IMR-90 (cell line): Measurements from ENCODE around the gene GKN2. TPM values are rescaled to one million over a fixed set of nuclear protein-coding genes. Genes with fewer than 3 reads are reported as not detected.

Source experiments
- ATAC-seq: fragments of 200-7000 bp; cut with Tn5 transposase; 2 replicates; pipeline ENCODE4 v1.9.1; 2020; ENCODE audit warnings: low read depth, mild to moderate bottlenecking, moderate library complexity
- BruUV-seq: library from RNA; stranded (reverse); fragments of 400-500 nt; replicated peaks from 2 replicates; lab custom pipeline; 2021; lab: Mats Ljungman, UMichigan
- CTCF ChIA-PET: fragments of 300-600 bp; formaldehyde crosslinking; extraction: SDS; loops from one replicate; lab custom pipeline; 2021; ENCODE audit warnings: antibody characterized with exemption; lab: Yijun Ruan, JAX
- POLR2A ChIA-PET: fragments of 300-600 bp; sonication (Branson Sonifier 250); formaldehyde crosslinking; loops from one replicate; lab custom pipeline; 2022; ENCODE audit warnings: antibody characterized with exemption; ENCODE audit not compliant: unreplicated experiment; lab: Charles Lee
- DNase-seq: peaks from one replicate; pipeline ENCODE4 v3.0.0; 2013
- H2AFZ ChIP-seq: replicated peaks from 2 replicates; pipeline ENCODE3; 2013; ENCODE audit warnings: low read length, mild to moderate bottlenecking; ENCODE audit not compliant: poor library complexity
- H2AK5ac ChIP-seq: 2 replicates; pipeline ENCODE4 v1.6.1; 2013; ENCODE audit warnings: low read depth, low read length, inconsistent platforms
- H2AK9ac ChIP-seq: replicated peaks from 2 replicates; pipeline ENCODE3; 2013; ENCODE audit warnings: mild to moderate bottlenecking, low read depth, low read length, moderate library complexity; ENCODE audit not compliant: poor library complexity
- H2BK120ac ChIP-seq: 2 replicates; pipeline ENCODE4 v1.6.1; 2013; ENCODE audit warnings: low read depth, low read length, inconsistent platforms
- H2BK15ac ChIP-seq: 3 replicates; pipeline ENCODE4 v1.6.1; 2013; ENCODE audit warnings: low read depth, low read length, inconsistent platforms
- H2BK20ac ChIP-seq: 2 replicates; pipeline ENCODE4 v1.6.1; 2013; ENCODE audit warnings: low read depth, mild to moderate bottlenecking, inconsistent platforms, low read length, moderate library complexity
- H2BK5ac ChIP-seq: 2 replicates; pipeline ENCODE4 v1.6.1; 2013; ENCODE audit warnings: mild to moderate bottlenecking, low read depth, low read length, inconsistent platforms; ENCODE audit not compliant: poor library complexity, severe bottlenecking
- H3K14ac ChIP-seq: replicated peaks from 2 replicates; pipeline ENCODE4 v1.6.1; 2013; ENCODE audit warnings: low read depth, low read length, inconsistent platforms
- H3K18ac ChIP-seq: 2 replicates; pipeline ENCODE4 v1.6.1; 2013; ENCODE audit warnings: low read depth, low read length, control low read depth
- H3K23ac ChIP-seq: 2 replicates; pipeline ENCODE4 v1.6.1; 2013; ENCODE audit warnings: low read depth, low read length, inconsistent platforms
- H3K27ac ChIP-seq: 2 replicates; pipeline ENCODE4 v1.5.1; 2013; ENCODE audit warnings: mild to moderate bottlenecking, control low read depth, low read length; ENCODE audit not compliant: insufficient read depth
- H3K27me3 ChIP-seq: 2 replicates; pipeline ENCODE4 v1.6.1; 2013; ENCODE audit warnings: low read length; ENCODE audit not compliant: control insufficient read depth, insufficient read depth
- H3K36me3 ChIP-seq: 2 replicates; pipeline ENCODE4 v1.6.1; 2013; ENCODE audit warnings: low read length, mixed read lengths; ENCODE audit not compliant: control insufficient read depth, insufficient read depth
- H3K4ac ChIP-seq: 2 replicates; pipeline ENCODE4 v1.6.1; 2013; ENCODE audit warnings: low read depth, low read length, inconsistent platforms
- H3K4me1 ChIP-seq: 2 replicates; pipeline ENCODE4 v1.6.1; 2013; ENCODE audit warnings: low read length, mixed read lengths; ENCODE audit not compliant: control insufficient read depth, insufficient read depth
- H3K4me2 ChIP-seq: 2 replicates; pipeline ENCODE4 v1.6.1; 2013; ENCODE audit warnings: low read depth, mild to moderate bottlenecking, control low read depth, low read length, moderate library complexity
- H3K4me3 ChIP-seq: 2 replicates; pipeline ENCODE4 v1.5.1; 2013; ENCODE audit warnings: low read depth, mild to moderate bottlenecking, control low read depth, low read length, moderate library complexity; ENCODE audit not compliant: insufficient read depth
- H3K56ac ChIP-seq: 2 replicates; pipeline ENCODE4 v1.6.1; 2013; ENCODE audit warnings: low read length, inconsistent platforms; ENCODE audit not compliant: insufficient read depth; ENCODE audit errors: extremely low read depth
- H3K79me1 ChIP-seq, 2 experiments: 2 replicates each; pipeline ENCODE4 v1.6.1; 2013; ENCODE audit warnings: low read length in 2 of 2, inconsistent platforms in 1 of 2, low read depth in 1 of 2
- H3K9ac ChIP-seq: 2 replicates; pipeline ENCODE4 v1.6.1; 2013; ENCODE audit warnings: low read depth, low read length, control low read depth
- H3K9me1 ChIP-seq: 2 replicates; pipeline ENCODE4 v1.6.1; 2013; ENCODE audit warnings: low read length, inconsistent platforms; ENCODE audit not compliant: insufficient read depth
- H3K9me3 ChIP-seq: 2 replicates; pipeline ENCODE4 v1.6.1; 2013; ENCODE audit warnings: low read length; ENCODE audit not compliant: control insufficient read depth, insufficient read depth
- H4K20me1 ChIP-seq: 2 replicates; pipeline ENCODE4 v1.6.1; 2013; ENCODE audit warnings: low read length, inconsistent platforms; ENCODE audit not compliant: insufficient read depth
- H4K5ac ChIP-seq: 2 replicates; pipeline ENCODE4 v1.6.1; 2013; ENCODE audit warnings: mild to moderate bottlenecking, low read depth, low read length, control low read depth
- H4K8ac ChIP-seq, 2 experiments: 2 replicates each; pipeline ENCODE4 v1.6.1; 2013; ENCODE audit warnings: low read depth in 2 of 2, low read length in 2 of 2, control low read depth in 1 of 2, inconsistent platforms in 1 of 2
- H4K91ac ChIP-seq: 2 replicates; pipeline ENCODE4 v1.6.1; 2013; ENCODE audit warnings: low read depth, low read length, inconsistent platforms; ENCODE audit not compliant: insufficient read depth
- BHLHE40 ChIP-seq: fragments of 150-350 bp; IDR thresholded peaks from 2 replicates; pipeline ENCODE4 v1.6.1; 2016; ENCODE audit warnings: mild to moderate bottlenecking, low read depth, low read length
- CEBPB ChIP-seq: IDR thresholded peaks from 2 replicates; pipeline ENCODE4 v1.6.1; 2012; ENCODE audit warnings: low read depth, low read length, improper control_type of control experiment
- CHD1 ChIP-seq: IDR thresholded peaks from 2 replicates; pipeline ENCODE4 v1.6.1; 2012; ENCODE audit warnings: low read depth, low read length, improper control_type of control experiment
- FOS ChIP-seq: fragments of 150-350 bp; IDR thresholded peaks from 2 replicates; pipeline ENCODE4 v1.6.1; 2016; ENCODE audit warnings: low read depth, low read length
- MAFK ChIP-seq: IDR thresholded peaks from 2 replicates; pipeline ENCODE4 v1.6.1; 2012; ENCODE audit warnings: low read depth, low read length, improper control_type of control experiment
- MAZ ChIP-seq: IDR thresholded peaks from 2 replicates; pipeline ENCODE4 v1.6.1; 2012; ENCODE audit warnings: low read depth, mild to moderate bottlenecking, low read length, improper control_type of control experiment, moderate library complexity, borderline replicate concordance
- MXI1 ChIP-seq: IDR thresholded peaks from 2 replicates; pipeline ENCODE4 v1.6.1; 2012; ENCODE audit warnings: low read depth, mild to moderate bottlenecking, low read length, moderate library complexity, borderline replicate concordance
- NFE2L2 ChIP-seq: fragments of 150-350 bp; IDR thresholded peaks from 2 replicates; pipeline ENCODE4 v1.6.1; 2016; ENCODE audit warnings: low read depth, mild to moderate bottlenecking, low read length
- POLR2A ChIP-seq: IDR thresholded peaks from 2 replicates; pipeline ENCODE4 v1.6.1; 2012; ENCODE audit warnings: mild to moderate bottlenecking, low read depth, low read length
- RAD21 ChIP-seq: IDR thresholded peaks from 2 replicates; pipeline ENCODE4 v1.6.1; 2012; ENCODE audit warnings: low read length, improper control_type of control experiment
- RCOR1 ChIP-seq: IDR thresholded peaks from 2 replicates; pipeline ENCODE4 v1.6.1; 2012; ENCODE audit warnings: mild to moderate bottlenecking, low read length, improper control_type of control experiment; ENCODE audit not compliant: insufficient replicate concordance
- SMC3 ChIP-seq: fragments of 150-350 bp; IDR thresholded peaks from 2 replicates; pipeline ENCODE4 v1.6.1; 2016; ENCODE audit warnings: low read depth, mild to moderate bottlenecking, antibody characterized with exemption, low read length, moderate library complexity
- WGBS, 2 experiments: methylation state at CpG; one replicate each; pipeline versions ENCODE4 v1.1.5 to v1.1.7; 2013; ENCODE audit warnings: missing lambda C conversion rate in 2 of 2; ENCODE audit not compliant: insufficient read length in 1 of 2; ENCODE audit errors: extremely low coverage in 2 of 2; 5-methylcytosine and 5-hydroxymethylcytosine counted together
- dilution Hi-C: fragments of 300-500 bp; cut with HindIII; formaldehyde crosslinking; loops from one replicate; pipeline ENCODE4 v1.14.3; 2018; ENCODE audit warnings: low sequenced_read_pairs; ENCODE audit not compliant: unreplicated experiment
- in situ Hi-C: fragments of 300-500 bp; cut with MboI; formaldehyde crosslinking; loops from 3 replicates; pipeline ENCODE4 v1.14.3; 2019; ENCODE audit warnings: low sequenced_read_pairs, inconsistent platforms, mixed read lengths
- intact Hi-C: fragments of 100-400 bp; cut with micrococcal nuclease; formaldehyde crosslinking; loops from 2 replicates; pipeline ENCODE4 v1.10.0; 2022
- polyA plus RNA-seq, 3 experiments: library from polyadenylated mRNA; depleted of rRNA; stranded (reverse); fragments of >200 nt; gene quantifications; 2 replicates each; pipeline ENCODE4 v1.2.3, GENCODE V29; 2012; ENCODE audit warnings: low replicate concordance in 1 of 3
- total RNA-seq: library from RNA; depleted of rRNA; stranded (reverse); fragments of >200 nt; gene quantifications from 2 replicates; pipeline ENCODE4 v1.2.3, GENCODE V29; 2012
- TF ChIP-seq, protein P1 (sequence below): fragments of 150-350 bp; IDR thresholded peaks from 2 replicates; pipeline ENCODE4 v1.6.1; 2016; ENCODE audit warnings: low read depth, mild to moderate bottlenecking, low read length, moderate library complexity, borderline replicate concordance
- TF ChIP-seq, protein P2 (sequence below): fragments of 150-350 bp; IDR thresholded peaks from 2 replicates; pipeline ENCODE4 v1.6.1; 2017; ENCODE audit warnings: mild to moderate bottlenecking, antibody characterized with exemption, low read length, low read depth
- TF ChIP-seq, protein P3 (sequence below): conservative IDR thresholded peaks from 2 replicates; pipeline ENCODE4 v1.5.1; 2012; ENCODE audit warnings: mild to moderate bottlenecking, low read depth, low read length, improper control_type of control experiment

The GKN2 gene
- total and polyA plus RNA-seq, 2 of the 4 experiments (the other 2 are of a cell fraction), result not detected

DNA sequence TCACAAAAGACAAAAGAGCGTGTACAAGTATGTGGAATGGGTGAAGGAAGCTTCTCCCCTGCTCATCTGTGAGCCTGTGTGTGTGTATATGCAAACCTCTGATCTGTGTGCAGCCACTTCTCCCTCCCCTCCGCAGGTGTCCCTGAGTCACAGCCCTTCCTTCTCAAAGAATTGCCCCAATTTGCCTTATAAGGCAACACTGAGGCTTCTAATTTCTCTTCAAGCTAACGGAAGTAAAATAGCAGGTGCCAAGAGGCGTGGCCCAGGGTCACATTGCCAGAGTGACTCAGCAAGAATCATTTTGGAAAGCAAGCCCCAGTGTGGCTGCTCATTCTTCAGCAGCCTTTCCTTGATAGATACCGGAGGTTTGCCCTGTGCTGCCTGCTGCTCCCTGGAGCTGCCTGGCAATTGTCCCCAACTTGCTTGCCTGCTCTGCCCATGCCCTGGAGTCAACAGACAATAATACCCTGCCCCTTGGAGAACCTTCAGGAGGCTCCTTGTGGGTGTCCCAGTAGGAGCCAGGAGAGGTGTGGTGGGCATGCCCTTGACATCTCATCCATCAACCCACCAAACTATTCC lies 44.2 kb downstream of the GKN2 start:
- intact Hi-C loops, result loop anchor here (5.0 kb wide), 1 partner anchor 51 kb away; no protein-coding TSS in a partner anchor
- peak overlapping the region; percentile 31; the same call in 1 of the 2 replicates for H3K27ac ChIP-seq
- H3K36me3 ChIP-seq, result no peaks in the 10 kb centered on the region
- H4K8ac ChIP-seq, result peak overlapping the region; percentile 79 to 85
- H3K18ac ChIP-seq, result peak overlapping the region; percentile 74
- H2AK9ac ChIP-seq, result peak overlapping the region; percentile 73
- H3K9me1 ChIP-seq, result peaks cover 6% of the 10 kb centered on the region; the same call in 1 of the 2 replicates
- peak overlapping the region; percentile 92; the same call in 2 of the 3 replicates for H2BK15ac ChIP-seq
- peak overlapping the region; percentile 90 for H2BK20ac ChIP-seq
- ChIA-PET POLR2A (no interaction called here), CTCF (interaction anchor here (0.6 to 2.8 kb wide), 3 partner anchors 13 to 314 kb away, joined by 3 to 13 read pairs (median 4); no protein-coding TSS in a partner anchor)
- H2AFZ ChIP-seq, result peak overlapping the region; percentile 79
- H3K23ac ChIP-seq, result peak overlapping the region; percentile 22; the same call in 1 of the 2 replicates
- no peaks in the 10 kb centered on the region for H3K27me3 ChIP-seq
- H3K4ac ChIP-seq, result peak overlapping the region; percentile 84
- DNase-seq (peak; percentile 93), ATAC-seq (peak; percentile 72)
- H3K14ac ChIP-seq, result peak overlapping the region; percentile 82
- peaks cover 10% of the 10 kb centered on the region for H3K4me1 ChIP-seq
- peak overlapping the region; percentile 9 for H4K5ac ChIP-seq
- peak overlapping the region; percentile 64 for H2BK5ac ChIP-seq
- H3K56ac ChIP-seq, result no peak overlapping the region
- no peaks in the 10 kb centered on the region for H3K79me1 ChIP-seq
- H4K91ac ChIP-seq, result peak overlapping the region; percentile 89
- H3K4me2 ChIP-seq, result no peak overlapping the region
- H4K20me1 ChIP-seq, result no peaks in the 10 kb centered on the region
- H3K4me3 ChIP-seq, result no peak overlapping the region
- H3K9me3 ChIP-seq, result no peaks in the 10 kb centered on the region
- dilution Hi-C loops, result no loop called here
- peak overlapping the region; percentile 97 for H2AK5ac ChIP-seq
- in situ Hi-C loops, result no loop called here
- 53% methylated on average over 3 of the region's 5 CpGs; no CpG with 5 or more reads in 1 of the 2 experiments for WGBS, 2 experiments
- BruUV-seq, result no TSS peak
- H2BK120ac ChIP-seq, result peak overlapping the region; percentile 95
- H3K9ac ChIP-seq, result no peak overlapping the region
- TF ChIP-seq CHD1 (no peak), CEBPB (no peak), SMC3 (no peak), FOS (no peak), MAZ (no peak), RCOR1 (peak; percentile 22), POLR2A (no peak), MAFK (peak; percentile 58), BHLHE40 (no peak), NFE2L2 (peak; percentile 95), MXI1 (no peak), RAD21 (no peak)
- TF ChIP-seq, protein P1, sequence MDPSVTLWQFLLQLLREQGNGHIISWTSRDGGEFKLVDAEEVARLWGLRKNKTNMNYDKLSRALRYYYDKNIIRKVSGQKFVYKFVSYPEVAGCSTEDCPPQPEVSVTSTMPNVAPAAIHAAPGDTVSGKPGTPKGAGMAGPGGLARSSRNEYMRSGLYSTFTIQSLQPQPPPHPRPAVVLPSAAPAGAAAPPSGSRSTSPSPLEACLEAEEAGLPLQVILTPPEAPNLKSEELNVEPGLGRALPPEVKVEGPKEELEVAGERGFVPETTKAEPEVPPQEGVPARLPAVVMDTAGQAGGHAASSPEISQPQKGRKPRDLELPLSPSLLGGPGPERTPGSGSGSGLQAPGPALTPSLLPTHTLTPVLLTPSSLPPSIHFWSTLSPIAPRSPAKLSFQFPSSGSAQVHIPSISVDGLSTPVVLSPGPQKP, result no peak
- TF ChIP-seq, protein P2, sequence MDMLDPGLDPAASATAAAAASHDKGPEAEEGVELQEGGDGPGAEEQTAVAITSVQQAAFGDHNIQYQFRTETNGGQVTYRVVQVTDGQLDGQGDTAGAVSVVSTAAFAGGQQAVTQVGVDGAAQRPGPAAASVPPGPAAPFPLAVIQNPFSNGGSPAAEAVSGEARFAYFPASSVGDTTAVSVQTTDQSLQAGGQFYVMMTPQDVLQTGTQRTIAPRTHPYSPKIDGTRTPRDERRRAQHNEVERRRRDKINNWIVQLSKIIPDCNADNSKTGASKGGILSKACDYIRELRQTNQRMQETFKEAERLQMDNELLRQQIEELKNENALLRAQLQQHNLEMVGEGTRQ, result peak; percentile 66; the same call in 1 of the 2 replicates
- TF ChIP-seq, protein P3, sequence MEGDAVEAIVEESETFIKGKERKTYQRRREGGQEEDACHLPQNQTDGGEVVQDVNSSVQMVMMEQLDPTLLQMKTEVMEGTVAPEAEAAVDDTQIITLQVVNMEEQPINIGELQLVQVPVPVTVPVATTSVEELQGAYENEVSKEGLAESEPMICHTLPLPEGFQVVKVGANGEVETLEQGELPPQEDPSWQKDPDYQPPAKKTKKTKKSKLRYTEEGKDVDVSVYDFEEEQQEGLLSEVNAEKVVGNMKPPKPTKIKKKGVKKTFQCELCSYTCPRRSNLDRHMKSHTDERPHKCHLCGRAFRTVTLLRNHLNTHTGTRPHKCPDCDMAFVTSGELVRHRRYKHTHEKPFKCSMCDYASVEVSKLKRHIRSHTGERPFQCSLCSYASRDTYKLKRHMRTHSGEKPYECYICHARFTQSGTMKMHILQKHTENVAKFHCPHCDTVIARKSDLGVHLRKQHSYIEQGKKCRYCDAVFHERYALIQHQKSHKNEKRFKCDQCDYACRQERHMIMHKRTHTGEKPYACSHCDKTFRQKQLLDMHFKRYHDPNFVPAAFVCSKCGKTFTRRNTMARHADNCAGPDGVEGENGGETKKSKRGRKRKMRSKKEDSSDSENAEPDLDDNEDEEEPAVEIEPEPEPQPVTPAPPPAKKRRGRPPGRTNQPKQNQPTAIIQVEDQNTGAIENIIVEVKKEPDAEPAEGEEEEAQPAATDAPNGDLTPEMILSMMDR, result no peak
